ENCODE measurements around the gene ADRM1.

Gene ADRM1

DNA sequence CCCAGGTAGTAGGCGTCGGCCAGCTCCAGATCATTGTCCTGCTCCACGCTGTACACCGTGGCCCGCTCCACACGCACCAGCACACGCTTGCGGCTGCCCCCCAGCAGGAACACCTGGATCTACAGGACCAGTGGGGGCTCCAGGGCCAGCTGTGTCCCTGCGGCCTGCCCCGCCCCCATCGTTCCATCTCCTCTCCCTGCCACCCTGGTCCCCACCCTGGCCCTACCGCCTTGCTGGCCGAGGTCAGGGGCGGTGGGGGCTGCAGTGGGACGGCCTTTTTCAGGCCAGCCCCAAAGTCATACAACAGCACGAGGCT lies 9.8 kb downstream of the ADRM1 start:
- DNase-seq, result no peak

DNA sequence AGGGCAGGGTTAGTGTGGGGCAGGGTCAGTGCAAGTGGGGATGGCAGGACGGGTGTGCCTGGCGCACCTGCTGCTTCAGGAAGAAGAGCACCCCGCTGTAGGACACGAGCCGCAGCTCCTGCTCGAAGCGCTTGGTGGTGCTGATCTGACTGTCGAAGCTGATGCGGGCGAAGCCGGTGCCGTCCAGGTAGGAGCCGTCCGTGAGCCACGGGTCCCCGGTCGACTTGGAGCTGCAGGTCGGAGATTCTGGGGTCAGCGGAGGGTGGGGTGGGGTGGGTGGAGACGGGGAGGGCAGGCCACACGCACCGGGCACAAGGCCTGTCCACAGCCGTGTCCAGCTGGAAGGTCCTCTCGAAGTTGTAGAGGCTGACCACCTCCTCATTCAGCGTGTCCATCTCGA lies 10.2 kb downstream of the ADRM1 start:
- no peak for DNase-seq

DNA sequence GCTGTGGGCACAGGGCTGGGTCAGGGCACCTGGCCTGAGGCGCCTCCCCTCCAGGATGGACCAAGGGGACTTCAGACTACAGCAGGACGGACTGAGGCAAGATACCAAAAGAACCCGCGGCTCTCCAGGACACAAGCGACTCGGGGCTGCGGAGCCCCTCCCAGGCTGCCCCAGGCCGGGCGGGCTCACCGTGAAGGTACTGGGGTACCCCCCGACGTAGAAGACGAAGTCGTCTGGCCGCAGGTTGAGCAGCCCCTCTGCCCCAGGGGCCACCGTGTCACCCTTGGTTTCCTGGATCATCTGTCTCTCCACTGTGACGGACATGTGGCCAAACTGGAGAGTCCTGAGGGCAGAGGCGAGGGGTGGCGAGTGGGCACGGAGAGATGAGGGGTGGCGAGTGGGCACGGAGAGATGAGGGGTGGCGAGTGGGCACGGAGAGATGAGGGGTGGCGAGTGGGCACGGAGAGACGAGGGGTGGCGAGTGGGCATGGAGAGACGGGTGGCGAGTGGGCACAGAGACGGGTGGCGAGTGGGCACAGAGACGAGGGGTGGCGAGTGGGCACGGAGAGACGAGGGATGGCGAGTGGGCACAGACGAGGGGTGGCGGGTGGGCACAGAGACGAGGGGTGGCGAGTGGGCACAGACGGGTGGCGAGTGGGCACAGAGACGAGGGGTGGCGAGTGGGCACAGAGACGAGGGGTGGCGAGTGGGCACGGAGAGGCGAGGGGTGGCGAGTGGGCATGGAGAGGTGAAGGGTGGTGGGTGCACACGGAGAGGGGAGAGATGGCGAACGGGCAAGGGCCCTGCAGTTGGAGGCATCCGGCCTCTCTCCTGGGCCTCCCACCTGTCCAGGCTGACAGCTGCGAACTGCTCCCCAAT lies 10.9 kb downstream of the ADRM1 start:
- DNase-seq, result no peak

DNA sequence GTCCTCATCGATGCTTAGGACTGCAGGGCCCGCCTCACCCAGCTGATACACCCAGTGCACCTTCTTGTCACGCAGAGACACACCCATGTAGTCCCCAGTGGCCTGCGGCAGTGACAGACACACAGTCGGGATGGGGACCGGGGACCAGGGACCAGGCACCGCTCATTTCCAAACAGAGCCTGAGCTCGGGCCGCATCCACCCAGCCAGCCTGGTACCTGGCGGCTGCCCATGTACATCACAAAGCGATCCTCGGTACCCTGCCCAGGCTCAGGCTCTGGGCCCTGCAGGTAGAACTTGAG lies 11.5 kb downstream of the ADRM1 start:
- DNase-seq, result no peak

DNA sequence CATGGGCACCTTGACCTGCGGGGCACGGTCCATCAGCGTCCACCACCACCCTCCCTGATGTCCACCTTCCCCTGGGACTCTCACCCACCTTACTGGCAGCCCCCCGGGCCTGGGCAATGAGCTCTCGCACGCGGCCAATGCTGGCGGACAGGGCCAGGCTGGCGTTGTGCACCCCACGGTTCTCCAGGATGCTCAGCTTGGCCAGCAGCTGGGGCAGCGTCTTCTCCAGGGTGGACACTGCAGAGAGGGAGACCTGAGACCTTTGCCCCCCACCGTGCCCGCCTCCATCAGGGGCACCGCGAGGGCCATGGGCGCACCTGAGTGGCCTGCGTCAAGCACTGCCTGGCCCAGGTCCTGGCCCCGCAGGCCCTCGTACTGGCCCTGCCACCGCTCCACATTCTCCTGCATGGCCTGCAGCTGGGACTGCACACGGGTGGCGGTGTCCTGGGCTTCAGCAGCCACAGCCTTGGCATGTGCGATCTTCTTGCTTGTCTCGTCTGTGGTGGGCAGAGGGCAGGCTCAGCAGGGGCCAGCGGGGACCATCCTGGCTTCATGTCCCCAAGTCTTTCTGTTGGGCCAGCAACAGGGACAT lies 12.0 kb downstream of the ADRM1 start:
- no peak for DNase-seq

DNA sequence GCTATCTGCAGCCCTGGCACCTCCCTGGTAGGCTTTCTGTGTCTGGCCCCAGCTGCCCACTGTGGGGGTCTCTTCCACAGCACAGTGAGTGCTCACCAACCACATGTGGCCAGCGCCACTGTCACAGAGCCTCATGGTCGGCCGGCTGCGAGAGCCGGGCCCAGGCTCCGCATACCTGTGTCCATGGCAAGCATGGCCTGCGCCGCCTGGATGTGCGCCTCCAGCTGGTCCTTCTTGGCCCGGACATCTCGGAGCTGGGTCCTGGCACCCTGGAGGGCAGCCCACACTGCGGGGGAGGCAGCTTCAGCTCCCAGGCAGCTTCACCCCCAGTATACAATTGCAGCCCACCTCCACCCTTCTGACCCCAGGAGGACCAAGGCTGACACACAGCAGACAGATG lies 13.0 kb downstream of the ADRM1 start:
- no peak for DNase-seq

DNA sequence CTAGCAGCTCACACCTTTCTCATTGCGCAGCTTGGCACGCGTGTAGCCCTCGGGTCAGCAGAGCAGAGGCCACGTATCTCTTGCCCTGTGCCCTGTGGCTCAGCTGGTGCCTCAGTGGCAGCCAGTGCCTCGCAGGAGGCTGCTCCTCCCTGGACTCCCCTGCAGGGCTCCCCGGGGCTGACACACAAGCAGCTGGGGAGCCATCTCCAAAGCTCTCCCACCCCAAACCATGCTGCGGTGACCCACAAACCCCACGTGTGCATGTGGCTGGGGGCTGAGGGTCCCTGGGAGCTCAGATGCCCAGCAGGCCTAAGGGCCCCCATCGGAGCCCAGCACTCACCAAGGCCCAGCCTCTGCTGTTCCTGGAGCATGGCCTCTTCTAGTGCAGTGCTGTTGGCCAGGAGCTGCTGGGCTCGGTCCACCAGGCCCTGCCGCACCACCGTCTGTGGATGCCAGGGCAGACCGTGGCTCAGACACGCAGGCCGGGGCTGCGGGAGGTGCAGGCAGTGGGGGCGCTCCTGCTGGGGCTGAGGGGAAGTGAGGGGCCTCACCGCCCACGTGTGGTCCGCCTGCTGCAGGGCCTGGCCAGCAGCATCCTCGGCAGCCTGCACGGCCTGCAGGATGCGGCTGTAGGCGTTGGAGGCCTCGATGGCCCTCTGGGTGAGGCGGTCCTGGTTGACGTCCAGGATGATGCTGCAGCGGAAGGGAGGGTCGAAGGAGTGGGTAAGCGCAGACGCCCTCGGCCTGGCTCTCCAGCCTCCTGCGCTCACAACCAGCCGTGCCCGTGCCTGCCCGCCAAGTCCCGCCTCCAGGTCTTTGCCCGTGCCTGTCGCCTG lies 13.8 kb downstream of the ADRM1 start:
- DNase-seq, result no peak

DNA sequence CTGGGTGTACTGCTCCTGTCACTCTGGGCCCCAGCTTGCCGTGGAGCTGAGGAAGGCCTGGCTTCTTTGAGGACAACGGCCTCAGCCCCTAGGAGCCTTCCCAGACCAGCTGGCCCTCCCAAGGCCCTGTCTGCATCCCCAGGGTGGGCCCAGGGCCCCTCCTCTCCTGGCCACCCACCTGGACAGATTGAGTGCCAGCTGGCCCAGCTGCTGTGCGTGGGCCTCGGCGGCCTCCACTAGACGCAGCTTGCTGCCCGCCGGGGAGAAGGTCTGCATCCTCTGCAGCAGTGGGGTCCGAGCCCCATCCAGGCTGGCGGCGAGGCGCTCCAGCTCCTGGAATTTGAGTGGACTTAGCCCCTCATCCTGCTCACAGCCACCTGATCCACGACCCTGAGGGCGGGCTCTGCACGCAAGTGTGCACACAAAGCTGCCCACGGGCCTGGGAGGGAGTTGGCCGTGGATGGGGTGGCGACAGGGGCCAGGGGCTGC lies 14.4 kb downstream of the ADRM1 start:
- DNase-seq, result no peak

DNA sequence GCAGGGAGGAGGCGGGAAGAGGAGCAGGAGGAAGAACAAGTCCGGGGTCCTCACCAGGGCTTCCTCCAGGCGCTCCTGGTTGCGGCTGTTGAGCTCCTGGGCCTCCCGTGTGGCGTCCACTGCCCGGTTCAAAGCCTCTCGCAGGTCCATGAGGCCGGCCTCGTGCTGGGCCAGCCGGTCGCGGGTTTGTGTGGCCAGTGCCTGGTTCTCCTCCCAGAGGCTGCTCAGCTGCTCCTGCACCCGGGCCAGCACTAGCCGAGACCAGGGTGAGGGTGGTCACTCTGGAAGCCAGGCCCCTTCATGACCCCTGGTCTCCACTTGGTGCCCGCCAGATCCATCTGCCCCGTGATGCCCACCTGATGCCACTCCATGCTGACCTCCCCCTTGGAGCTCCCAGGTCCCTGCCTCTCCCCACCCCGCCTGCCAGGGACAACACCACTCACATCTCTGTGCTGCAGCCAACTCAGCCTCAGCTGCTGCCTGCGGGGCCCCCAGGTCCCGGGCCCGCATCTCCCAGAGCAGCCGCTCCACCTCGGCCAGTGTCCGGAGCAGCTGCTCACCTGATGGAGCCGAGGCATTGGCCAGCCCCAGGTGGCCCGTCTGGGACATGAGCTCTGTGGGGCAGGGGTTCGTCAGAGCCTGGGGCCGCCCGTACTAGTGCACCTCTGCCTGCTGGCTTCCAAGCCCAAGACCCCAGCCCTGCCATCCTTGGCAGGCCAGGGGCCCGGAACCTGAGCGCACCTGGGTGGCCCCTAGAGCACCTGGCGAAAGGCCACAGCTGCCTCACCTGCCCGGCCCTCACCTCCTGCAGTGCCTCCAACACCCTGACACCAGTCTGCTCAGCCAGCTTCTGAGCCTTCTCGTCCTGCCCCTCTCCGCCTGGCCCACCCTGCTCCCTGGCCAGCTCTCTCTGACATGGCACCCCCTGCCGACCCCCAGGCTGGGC lies 15.9 kb downstream of the ADRM1 start:
- DNase-seq, result no peak

DNA sequence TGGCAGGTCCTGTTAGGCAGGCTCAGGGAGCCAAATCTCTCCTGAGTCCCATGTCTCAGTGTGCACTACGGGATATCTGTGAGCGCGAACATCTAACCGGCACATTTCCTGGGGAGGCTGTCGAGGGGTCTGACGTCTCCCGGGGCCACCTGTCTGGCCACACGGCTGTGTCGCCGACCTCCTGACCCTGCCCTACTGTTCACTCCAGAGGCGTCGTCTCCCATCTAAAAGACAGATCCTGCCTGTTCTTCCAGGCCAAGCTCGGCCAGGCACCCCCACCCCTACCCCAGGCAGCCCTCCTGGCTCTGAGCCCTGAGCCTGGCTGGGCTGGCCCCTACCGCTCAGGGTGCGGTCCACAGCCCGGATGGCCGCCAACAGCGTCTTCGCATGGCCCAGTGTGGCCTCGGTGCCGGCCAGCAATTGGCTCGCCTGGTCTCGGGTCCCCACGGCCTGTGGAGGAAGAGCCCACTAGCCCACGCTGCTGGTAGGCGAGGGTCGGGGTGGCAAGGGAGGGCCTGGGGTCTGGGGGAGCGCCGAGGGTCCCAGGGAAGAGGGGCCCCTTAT lies 16.6 kb downstream of the ADRM1 start:
- no peak for DNase-seq

DNA sequence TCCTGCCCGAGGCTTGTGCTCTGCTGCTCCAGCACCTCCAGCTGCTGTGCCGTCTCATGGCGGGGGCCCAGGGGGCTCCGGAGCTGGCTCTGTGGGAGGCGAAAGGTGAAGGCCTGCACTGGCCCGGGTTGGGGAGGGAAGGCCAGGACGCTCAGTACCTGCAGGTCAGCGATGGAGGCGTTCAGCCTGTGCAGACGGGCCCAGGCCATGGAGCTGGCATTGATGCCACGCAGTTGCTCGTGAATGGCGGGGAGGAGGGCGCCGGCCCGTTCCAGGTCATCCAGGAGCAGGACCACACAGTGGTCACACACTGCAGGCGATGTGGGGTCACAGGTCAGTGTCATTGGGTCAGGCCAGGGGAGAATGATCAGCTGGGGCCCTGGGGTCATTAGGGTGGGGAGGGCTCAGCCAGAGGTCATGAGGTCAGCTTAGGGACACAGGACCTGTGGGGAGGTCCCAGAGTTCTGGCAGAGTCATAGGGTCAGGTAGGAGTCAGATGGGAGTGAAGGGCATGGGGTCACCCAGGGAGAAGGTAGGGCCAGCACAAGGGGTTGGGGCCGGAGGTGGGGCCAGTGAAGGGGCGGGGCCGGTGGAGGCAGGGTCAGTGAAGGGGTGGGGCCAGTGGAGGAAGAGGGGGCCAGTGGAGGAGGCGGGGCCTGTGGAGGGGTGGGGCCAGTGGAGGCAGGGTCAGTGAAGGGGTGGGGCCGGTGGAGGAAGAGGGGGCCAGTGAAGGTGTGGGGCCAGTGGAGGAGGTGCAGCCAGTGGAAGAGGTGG lies 18.0 kb downstream of the ADRM1 start:
- DNase-seq, result no peak

DNA sequence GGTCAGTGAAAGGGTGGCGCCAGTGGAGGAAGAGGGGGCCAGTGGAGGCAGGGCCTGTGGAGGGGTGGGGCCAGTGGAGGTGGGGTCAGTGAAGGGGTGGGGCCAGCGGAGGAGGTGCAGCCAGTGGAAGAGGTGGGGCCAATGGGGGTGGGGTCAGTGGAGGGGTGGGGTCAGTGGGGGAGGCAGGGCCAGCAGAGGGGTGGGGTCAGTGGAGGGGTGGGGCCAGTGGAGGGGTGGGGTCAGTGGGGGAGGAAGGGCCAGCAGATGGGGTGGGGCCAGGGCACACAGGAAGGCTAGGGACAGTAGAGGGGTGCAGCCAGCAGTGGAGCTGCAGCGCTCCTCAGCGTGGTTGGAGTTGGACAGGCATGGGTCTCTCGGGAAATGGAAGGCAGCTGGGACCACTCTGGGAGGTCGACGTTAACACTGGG lies 18.7 kb downstream of the ADRM1 start:
- DNase-seq, result no peak

DNA sequence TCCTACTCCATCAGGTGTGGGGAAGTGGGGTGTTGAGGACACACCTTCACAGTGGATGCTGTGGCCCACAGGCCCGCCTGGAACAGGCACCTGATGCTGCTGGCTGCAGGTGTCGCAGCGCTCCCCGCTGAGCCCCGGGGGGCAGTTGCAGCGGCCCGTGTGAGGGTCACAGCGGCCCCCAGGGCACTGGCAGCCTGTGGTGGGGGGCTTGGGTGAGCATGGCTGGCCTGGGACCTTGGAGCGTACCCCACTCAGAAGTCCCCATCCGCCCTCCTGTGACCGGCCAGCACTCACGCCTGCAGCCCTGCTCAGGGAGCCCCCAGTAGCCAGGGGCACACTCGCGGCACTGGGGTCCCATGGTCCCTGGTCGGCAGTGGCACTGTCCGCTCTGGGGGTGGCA lies 19.2 kb downstream of the ADRM1 start:
- DNase-seq, result no peak

DNA sequence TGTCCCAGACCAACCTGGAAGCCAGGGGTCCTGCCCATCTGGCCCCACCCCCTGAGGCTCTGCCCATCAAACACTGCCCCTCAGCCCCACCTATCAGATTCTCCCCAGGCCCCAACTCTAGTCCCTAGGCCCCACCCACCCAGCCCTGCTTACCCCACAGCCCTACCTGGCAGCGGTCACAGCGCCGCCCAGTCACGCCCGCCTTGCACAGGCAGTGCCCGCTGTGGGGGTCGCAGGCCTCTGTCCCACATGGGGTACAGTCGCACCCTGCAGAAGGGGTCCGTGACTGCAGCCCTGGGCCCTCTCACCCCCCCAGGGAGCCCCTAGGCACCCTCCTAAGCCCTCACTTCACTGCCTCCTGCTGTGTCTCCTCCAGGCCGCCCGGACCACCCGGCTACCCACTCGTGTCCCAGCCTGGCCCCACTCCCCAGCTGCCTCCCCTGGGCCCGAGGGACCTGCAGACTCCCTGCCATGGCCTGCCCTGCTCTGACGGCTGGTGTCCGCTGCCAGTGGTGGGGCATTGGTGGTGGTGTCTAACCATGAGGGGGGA lies 19.8 kb downstream of the ADRM1 start:
- DNase-seq, result no peak

DNA sequence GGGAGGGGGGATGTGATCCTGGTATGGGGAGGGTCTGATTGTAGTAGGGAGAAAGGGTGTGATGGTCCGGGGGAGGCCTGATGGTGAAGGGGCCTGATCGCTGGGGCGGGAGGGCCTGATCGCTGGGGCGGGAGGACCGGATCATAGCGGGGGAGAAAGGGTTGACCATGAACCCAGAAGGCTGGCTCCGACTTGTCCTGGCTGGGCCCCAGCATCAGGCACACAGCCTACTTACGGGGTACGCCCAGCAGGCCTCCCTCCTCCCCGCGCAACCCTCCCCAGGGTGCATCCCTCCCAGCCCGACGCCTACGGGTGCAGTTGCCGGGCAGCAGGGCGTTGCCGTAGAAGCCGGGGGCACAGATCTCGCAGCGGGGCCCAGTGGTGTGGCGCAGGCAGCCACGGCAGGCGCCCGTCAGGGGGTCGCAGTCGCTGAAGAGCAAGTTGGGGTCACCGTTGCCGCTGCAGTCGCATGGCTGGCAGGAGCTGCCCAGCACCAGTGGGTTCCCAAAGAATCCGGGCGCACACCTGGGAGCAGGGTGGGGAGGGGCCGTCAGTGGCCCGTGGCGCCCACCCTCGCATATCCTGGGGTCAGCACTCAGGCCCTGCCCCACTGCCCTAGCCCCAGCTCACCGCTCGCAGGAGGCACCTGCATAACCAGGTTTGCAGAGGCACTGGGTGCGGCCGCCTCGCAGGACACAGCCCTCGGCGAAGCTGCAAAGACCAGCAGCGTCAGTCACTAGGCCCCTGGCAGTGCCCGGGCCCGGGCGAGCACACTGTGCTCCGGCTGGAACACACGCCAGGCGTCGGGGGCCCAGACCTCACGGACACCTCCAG lies 20.6 kb downstream of the ADRM1 start:
- no peak for DNase-seq

DNA sequence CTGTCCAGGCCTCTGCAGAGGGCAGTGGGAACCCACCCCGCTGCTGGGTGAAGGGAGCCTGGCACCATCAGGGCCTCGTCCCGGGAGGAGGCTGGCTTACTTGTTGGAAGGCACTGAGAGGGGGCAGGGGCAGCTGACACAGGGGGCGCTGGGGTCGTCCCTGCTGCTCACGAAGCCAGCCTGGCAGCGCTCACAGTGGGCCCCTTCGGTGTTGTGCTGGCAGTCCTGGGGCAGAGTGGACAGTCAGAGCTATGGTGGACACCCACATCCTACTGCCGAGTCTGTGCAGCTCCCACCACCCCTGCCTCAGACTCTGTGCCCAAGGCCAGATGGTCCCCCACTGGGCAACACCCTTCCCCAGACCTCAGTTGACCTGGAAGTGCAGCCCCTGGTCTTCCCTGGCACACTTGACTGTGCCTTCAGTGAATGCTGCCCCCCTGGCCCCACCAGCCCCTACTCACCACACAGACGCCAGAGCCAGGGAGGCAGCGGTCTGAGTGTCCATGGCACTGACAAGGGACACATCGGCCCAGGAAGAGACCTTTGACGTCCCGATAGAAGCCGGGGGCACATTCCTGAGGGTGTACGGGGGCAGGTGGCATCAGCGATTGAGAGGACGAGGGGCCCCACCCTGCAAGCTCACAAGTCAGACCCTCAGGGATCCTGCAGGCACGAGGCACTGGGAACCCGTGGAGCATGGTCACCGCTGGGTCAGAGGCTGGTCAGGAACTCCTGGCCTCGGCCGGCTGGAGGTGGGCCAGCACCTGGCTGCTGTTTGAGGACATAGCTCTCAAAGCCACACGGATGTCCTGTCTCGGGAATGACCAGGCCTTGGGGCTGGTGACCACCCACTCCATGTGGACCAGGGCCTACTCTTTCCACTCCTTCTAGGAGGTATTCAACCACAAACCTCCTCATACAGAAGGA lies 21.4 kb downstream of the ADRM1 start:
- DNase-seq, result no peak

DNA sequence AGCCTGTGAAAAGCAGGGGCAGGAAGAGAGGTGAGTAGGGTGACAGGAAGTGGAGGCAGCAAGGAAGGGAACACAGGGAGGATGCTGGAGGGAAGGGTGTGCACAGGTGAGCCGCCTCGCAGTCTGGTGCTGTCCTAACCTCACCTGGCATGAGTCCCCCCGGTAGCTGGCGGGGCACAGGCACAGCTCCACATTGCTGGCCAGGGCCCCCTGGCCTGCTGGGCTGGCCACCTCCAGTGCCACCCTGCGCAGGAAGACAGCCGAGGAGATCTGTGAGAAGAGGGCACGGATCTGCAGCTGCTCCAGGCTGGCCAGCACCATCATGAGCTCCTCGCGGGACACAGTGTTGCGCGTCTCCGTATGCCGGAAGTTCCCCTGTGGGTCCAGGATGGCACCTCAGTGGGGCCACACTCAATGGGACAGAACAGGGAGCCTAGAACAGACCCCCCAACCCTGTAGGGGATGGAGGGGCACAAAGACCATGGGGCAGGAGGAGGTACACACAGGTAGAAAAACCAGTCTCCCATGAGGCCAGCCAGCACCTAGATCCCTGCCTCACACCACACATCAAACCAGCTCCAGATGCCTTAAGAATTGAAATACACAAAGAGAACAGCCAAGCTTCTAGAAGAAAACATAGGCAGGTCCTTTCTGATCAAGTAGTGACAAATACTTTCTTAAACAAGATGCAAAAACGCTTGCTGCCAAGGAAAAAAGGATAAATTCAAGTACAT lies 22.5 kb downstream of the ADRM1 start:
- no peak for DNase-seq

DNA sequence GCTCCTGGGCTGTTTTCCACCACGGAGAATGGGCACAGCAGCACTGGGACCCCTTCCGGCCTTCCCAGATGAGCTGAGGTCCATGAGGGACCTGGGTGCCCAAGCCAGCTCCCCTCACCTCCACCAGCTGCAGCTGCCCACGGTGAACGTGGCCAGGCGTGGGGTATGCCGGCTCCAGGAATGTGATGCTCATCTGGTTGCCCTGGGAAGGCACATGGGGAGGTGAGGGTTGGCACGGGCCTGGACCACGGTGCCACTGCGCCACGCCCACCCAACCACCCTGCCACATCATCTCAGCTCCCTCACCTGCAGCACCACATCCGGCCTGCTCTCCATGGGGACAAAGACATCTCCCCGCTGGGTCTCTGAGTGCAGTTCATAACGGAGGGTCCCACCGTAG lies 23.8 kb downstream of the ADRM1 start:
- DNase-seq, result no peak
